HUDEP-2 (cell line): Measurements from ENCODE around the gene ITSN1.

Source experiments
- DNase-seq, 76 experiments: peaks; one replicate each; lab custom pipeline; 2025; ENCODE audit not compliant: unreplicated experiment in 76 of 76; lab: John Stamatoyannopoulos, UW

ITSN1 gene

GRCh38 chr21:33801424-33802405, 159.4 kb downstream of the ITSN1 start:
- no peak for DNase-seq

DNA sequence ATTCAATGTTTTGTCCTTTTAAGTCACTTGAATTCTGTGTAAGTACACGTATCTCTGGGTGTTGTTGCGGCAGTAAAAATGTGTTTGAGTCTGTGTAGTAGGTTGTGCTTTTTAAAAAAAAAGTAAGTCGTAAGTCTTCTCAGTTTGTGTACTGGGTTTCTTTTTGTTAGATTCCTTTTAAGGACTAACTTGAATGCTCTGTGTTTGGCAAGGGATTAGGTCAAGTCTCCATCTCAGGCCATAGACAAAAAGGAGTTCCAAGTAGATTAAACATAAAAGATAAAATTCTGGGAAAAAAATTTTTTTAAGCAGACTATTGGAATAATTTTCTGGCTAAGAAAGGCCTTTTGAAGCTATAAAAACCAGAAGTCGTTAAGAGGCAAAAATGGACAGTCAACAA, 160.2 kb downstream of the ITSN1 start:
- no peak for DNase-seq

DNA sequence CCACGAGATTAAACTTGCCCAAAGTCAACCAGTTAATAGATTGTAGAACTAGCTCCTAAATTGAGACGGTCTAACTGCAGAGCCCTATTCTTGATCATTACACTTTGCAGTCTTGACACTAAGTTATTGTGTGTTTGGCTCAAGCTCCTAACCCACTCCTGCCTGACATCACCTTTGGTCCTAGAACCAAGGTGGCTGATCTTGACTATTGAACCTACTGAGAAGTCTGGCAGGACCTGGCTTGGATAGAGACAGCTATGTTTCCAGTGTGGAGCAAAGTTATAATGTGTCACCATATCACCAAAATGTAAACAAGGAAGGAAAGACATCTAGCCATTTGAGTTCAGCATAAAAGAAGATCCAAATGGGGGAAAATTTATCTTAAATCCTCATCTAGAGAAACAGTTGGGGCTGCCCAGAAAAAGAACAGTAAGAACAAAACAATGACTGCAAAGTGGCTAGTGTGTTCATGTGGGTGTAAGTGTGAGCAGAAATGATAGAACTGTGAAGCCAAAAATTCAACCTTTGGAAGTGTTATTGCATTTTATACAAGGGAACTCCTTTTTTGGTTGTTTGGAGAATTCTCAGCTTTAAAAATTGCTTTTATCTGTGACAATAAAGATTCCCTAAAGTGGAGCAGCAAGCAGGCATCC, 166.5 kb downstream of the ITSN1 start:
- no peak for DNase-seq

GRCh38 chr21:33810766-33811165, 168.5 kb downstream of the ITSN1 start:
- DNase-seq, result no peak

GRCh38 chr21:33811167-33812010, 169.1 kb downstream of the ITSN1 start:
- peak in 6 of 76 experiments; percentile 9 to 24 (median 16) for DNase-seq

- DNase-seq, result no peak
Measured at GRCh38 chr21:33813832-33814365, 171.6 kb downstream of the ITSN1 start.

DNA sequence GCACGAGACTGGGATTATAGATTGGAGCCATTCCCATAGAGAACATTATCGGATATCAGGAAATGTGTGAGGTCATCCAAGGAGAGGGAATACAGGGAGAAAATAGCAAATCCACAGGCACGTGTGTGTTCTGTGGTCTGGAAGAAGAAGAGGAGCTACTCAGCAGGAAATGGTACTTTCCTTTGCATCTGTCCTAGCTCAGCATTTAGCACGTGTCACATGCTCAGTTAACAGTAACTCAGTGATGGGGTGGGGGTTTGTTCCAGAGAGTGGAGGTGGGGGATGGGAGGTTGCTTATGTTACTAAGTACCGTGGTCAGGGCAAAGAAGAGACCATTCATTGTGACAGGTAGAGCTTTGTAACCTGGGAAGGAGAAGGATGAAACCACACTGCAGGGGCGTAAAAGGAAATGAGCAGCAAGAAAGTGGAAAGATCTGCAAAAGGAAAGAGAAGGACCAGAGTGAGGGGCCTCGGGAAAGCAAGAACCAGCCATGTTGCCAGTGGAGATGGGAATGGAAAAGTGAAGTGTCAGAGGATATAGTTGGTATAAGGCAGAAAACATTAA, 172.9 kb downstream of the ITSN1 start:
- no peak for DNase-seq

DNA sequence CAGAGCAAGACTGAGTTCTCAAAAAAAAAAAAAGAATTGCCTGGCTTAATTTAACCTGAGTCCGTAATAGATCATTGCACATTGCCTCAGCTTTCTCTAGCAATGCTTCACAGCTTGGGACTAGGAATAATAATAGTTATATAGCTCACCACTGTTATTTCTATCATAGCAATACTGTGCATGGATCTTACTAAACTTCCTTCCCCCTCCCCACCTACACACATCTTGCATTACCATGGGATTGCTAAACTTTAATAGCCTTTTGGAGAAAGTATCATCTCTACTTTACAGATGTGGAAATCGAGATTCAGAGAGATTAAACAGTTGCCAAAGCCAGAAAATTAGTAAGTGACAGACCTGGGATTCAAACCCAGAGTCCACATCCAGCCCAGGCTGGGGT, 173.9 kb downstream of the ITSN1 start:
- DNase-seq, result no peak

DNA sequence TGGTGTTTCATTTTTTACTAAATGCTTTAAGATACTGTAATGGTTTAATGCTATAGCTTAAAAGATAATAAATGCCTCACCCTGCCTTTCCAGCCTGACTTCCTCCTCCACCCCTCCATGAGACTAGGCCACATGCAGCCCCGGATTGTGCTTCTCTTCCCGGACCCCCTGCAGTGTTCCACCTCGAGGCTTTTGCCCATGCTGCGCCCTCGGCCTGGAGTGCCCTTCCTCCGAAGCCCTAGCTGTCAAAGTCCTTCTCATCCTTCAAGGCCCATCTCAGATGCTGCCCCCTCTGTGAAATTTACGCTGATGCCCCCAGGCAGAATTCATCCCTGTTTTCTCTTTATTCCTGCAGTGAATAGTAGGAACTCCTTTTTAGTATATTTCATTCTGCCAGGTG, 174.8 kb downstream of the ITSN1 start:
- DNase-seq, result no peak

DNA sequence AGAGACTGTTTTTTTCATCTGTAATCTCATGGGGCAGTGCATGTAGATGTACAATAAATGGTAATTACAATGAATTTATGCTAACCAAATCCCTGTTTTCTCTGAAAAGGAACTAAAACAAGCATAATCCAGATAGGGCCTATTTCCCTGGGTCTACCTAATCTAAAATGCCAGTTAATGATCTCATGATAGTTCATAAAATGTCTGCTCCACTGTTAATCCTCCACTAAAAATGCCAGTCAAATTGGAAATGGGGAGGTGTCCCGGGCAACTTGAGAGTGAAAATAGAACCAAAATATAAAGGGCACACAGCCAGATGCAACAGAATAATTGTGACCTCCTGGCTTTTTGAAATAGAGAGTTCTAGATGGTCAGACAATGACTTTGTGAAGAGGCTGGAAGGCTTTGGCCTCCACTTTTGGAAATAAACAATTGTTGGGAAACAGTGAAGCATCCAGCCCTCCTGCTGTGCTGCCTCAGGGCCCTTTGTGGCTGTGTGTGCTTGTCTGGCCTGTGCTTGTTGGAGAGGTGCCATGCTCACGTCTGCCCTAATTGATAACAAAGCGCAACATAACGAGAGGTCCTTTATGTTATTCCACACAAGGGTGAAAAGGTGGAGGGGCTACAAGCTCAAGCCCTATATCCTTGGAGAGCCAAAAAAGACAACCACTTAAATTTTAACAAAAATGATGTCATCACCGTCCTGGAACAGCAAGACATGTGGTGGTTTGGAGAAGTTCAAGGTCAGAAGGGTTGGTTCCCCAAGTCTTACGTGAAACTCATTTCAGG, 175.6 kb downstream of the ITSN1 start:
- peak in 75 of 76 experiments; percentile 31 to 94 (median 78) for DNase-seq

DNA sequence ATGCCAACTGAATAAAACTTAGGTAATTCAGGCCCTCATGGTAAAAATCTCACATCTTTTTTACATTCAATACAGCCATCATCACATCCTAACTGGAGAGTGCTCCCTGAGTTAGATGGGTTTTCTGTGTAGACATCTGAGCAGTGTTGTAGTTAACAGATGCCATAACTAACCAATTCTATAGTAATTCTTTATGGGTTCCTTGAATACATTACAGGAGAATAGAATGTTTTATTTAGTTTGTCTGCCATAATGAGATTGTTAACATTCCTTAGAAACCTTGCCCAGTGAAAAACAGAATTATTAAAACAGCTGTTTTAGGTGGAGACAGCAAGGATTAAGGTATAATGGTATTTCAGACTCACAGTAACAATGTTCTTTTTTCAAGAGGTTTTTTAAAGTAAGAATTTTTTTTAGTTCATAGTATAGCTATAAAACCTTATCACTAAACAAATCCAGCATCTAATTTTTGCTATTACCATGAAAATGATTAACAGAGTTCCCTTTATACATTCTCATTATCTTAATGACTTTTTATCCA, 178.0 kb downstream of the ITSN1 start:
- no peak for DNase-seq

GRCh38 chr21:33820798-33821197, 178.5 kb downstream of the ITSN1 start:
- DNase-seq, result no peak

GRCh38 chr21:33821503-33822322, 179.4 kb downstream of the ITSN1 start:
- no peak for DNase-seq

- DNase-seq, result no peak
Measured at GRCh38 chr21:33824156-33824941, 182.0 kb downstream of the ITSN1 start.

GRCh38 chr21:33825419-33825818, 183.1 kb downstream of the ITSN1 start:
- DNase-seq, result no peak

- DNase-seq, result no peak
Measured at GRCh38 chr21:33825915-33826314, 183.6 kb downstream of the ITSN1 start.

GRCh38 chr21:33828083-33828482, 185.8 kb downstream of the ITSN1 start:
- DNase-seq, result no peak

DNA sequence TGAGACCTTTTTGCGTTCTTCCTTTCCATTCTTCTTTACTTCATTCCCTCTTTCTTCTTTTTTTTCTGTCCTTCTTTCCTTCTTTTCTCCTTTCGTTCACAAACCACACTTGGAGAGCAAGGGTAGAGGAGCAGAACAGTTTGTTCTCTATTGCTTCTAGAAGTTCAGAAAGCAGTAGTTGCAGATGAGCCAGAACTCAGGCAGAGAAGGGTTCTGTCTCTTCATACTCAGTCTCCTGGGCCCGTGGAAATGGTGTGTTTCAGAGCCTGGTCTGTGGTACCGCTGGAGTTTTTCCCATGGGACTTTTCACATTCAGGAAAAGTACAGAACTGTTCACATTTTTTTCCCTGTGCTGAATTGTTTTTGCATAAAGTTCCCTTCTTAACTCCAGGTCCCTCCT, 186.3 kb downstream of the ITSN1 start:
- DNase-seq, result no peak
